KG1 (cell line): ENCODE measurements around the gene RHEBL1.
"Not testable (repeated sequence)": the region's sequence is repeated elsewhere in the genome, so short reads cannot be mapped to it uniquely, and the experiment has no call there.

ENCODE experiments used
- DNase-seq: peaks from one replicate; lab custom pipeline; 2025; lab: John Stamatoyannopoulos, UW

RHEBL1 gene

DNA sequence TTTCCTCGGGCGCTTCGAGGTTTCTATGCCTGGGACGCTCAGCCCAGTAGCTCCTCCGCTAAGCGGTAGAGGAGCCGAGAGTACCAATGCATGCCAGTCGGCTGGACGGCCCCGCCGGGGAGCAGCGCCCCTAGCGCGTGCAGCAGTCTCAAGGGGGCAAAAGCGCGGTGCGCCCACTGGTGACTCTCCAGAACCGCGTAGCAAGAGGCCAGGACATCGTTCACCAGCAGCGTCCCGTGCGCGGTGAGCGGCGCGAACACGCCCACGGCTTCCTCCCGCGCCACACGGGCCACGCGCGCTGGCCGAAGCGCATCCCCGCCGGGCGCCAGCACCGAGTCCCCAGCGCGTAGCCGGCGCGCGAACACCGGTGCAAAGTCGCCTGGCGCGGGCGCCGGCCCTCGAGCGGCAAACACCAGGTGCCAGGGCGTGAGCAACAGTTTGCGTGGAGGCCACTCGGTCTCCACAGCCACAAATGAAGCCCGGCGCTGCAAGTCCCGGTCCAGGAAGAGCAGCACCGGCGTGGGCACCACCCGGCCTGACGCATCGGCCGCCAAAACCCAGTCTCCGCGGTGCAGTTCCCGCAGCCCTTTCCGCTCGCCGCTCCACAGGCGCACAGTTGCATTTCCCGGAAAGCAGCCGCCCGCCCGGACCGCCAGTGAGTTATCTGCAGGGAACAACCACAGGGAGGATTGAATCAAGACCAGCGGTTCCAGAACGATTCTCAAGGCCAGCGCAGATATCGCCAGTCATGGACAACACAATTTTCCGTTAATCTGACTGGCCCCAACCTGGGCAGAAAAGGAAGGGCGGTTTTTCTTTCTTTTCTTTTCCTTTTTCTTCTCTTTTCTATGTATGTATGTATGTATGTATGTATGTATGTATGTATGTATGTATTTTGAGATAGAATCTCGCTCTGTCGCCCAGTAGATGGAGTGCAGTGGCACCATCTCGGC lies 20.3 kb upstream of the RHEBL1 start:
- DNase-seq: no peak

GRCh38 chr12:49088932-49089330 lies 19.2 kb upstream of the RHEBL1 start:
- DNase-seq: no peak

- DNase-seq: peak; percentile 46
Measured at GRCh38 chr12:49088150-49088931, 18.6 kb upstream of the RHEBL1 start.

DNA sequence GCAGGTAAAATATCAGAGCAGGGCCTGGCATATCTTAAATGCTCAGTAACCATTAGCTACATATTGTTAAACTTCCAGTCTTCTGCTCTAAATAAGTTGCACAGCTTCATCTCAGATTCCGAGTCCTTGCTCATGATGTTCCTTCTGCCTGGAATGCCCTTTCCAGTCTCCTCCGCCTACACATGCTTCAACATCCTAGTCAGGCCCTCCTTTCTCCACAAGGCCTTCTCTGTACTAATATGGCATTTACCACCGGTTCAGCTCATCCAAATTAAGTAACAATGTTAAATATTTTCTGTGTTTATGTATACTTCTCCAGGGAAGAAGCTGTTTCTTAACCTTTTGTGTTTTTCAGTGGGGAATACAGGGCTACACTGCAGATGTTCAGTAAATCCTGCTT lies 16.3 kb upstream of the RHEBL1 start:
- DNase-seq: no peak

DNA sequence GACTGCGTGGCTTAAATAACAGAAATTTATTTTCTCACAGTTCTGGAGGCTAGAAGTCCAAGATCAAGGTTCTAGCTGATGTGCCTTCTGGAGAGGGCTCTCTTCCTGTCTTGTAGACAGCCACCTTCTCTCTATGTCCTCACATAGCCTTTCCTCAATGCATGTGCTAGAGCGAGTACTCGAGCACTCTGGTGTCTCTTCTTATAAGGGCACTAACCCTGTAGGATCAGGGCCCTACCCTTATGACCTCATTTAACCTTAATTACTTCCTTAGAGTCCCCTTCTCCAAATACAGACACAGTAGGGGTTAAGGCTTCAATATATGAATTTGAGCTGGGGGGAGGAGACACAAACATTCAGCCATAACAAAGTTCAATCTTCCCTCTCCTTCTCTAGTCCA lies 14.7 kb upstream of the RHEBL1 start:
- DNase-seq: no peak

DNA sequence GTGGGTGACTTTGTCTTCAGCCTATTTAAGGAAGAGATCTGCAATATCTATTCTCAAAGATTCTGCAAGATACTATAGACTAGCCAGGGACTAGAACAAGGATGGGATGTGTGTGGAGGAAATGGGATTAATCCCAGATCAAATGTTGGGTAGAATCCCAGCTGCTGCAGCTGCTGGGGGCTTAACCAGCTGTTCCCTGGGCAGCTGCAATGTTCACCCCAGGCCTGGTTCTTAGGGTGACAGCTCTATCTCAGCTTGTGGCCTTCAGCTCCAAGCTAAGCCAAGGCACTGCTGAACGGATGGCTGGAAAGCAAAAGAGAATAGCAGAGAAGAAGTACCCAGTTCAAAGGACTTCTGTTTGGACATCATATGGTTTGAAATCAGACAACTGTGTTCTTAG lies 10.0 kb upstream of the RHEBL1 start:
- no peak for DNase-seq

- no peak for DNase-seq
Measured at GRCh38 chr12:49070971-49071370, 1.2 kb upstream of the RHEBL1 start.

DNA sequence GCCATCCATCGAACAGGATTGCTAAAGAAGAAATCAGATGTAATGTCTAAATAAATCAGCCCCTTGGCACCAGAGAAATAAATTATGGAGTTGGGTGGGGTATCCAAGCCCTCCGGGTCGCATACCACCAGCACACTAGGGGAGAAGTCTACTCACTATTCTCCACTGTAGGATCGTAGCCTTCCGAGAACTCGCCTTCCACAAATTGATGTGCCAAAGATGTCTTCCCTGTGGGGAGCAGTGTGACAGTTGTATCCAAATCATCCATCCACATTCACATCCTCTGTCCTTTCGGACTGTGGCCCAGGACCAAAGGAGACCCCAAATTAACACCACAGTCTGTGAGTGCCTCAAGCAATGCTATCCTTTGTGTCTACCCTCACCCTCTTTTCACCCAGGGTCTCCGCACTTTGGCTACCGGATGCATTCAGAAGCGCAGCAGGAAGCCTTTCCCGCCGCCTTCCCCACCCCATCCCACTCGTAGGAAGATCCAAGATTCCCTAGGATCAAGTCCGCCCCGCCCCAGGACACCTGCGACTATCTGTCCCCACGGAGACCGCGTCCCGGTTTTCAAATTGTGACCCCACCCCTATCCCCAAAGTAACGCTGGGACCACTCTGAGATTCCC lies 786 bp downstream of the RHEBL1 start:
- no peak for DNase-seq

GRCh38 chr12:49066120-49066519 lies 3.7 kb downstream of the RHEBL1 start:
- no peak for DNase-seq

DNA sequence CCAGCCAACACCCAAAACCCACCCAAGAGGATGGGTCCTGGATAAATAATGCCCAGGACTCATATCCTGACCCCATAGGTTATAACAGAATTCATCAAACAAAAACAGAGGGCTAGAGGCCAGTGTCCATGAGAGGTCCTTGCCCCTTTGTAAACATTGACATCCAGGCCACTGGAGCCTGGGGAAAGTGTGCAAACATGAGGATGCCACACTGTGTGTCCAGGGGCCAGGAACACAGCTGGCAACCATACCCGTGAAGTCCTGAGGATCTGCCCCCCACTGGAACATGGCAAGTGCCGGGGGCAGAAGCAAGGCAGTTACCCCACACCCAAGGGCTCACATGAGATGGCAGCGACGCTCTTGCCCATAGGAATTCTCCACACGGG lies 5.0 kb downstream of the RHEBL1 start:
- no peak for DNase-seq

- DNase-seq: not testable (repeated sequence)
Measured at GRCh38 chr12:49061916-49062315, 7.9 kb downstream of the RHEBL1 start.

GRCh38 chr12:49061157-49061650 lies 8.6 kb downstream of the RHEBL1 start:
- DNase-seq: no peak

GRCh38 chr12:49060237-49061156 lies 9.3 kb downstream of the RHEBL1 start, which contains the start of gene KMT2D:
TSS of gene KMT2D (minus strand) at chr12:49060794. CDS start at chr12:49055324, 5,470 bp downstream.
- peak; percentile 89 for DNase-seq

GRCh38 chr12:49059299-49060171 lies 10.2 kb downstream of the RHEBL1 start:
- no peak for DNase-seq

DNA sequence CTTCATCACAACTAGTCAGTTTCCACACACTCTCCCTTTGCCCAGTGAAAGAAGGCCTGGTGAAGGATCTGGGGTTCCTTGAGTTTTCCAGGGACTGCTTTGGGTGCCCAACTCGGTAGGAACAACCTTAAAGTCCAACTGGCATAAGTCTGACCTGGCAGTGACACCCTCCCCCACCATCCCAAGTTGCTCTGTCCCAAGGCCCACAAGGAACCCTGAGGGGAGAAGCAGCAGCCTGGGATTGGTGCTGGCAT lies 10.8 kb downstream of the RHEBL1 start:
- DNase-seq: no peak

- no peak for DNase-seq
Measured at GRCh38 chr12:49058366-49059044, 11.3 kb downstream of the RHEBL1 start.

DNA sequence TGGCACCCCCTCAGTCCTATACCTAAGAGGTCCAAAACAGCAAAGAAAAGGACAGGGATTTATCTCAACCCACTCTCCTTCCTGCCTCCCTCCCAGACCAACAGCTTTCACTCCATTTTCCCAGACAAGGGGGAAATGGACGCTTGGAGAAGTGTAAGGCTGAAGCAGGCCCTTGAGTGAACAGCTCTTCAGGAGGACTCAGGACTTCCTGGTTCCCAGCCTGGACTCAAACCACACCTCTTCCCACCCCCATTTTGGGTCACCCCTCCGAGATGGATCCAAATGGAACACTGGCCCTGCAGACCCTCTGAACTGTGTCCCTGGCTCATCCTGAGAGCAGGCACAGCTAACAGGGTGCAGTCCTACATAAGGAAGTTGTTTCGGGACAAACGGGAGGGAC lies 11.9 kb downstream of the RHEBL1 start:
- DNase-seq: no peak

DNA sequence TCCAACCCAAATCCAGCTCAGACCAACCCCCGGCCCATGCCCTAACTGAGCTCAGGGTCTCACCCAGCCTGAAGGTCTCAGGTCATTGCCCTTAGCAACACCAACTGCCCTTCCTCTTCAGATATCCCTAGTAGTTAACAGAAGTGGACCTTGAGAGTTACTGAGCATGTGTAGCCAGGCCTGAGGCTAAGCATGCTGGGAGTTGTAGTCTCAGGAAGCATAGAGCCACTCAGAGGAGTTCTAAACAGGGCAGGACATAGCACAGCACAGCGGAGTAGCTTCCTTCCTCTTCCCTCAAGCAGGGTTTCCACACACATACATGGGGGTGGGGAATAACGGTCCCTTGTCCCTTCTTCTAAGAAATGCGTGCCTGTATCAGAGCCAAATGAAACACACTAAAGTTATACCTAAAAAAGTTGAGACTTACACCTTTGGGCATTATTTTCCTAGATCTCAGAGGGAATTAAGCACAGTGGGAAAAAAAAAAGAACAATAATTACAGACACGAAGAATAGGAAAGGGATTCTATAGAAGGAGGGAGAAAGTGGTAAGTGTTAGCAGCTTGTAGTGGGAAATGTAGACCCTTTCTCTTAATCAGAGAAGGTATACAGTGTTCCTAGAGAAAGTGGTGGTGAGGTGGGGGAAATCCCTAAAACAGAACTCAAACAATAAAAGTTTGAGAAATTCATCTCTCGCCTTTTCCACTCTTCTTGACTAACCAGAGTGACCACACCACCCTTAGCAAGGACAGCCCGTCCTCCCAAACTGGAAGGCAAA lies 13.6 kb downstream of the RHEBL1 start:
- DNase-seq: peak; percentile 69

GRCh38 chr12:49055092-49055491 lies 14.7 kb downstream of the RHEBL1 start:
- no peak for DNase-seq
